ENCODE results near the gene TERT.

The TERT gene

GRCh38 chr5:1205255-1206180 lies 89.3 kb downstream of the TERT start:
- no peaks in the 10 kb centered on the region for H3K36me3 Mint-ChIP-seq
- no peak overlapping the region for H3K27ac Mint-ChIP-seq
- DNase-seq (no peak), ATAC-seq (replicated peaks) (no peak)
- H3K27me3 Mint-ChIP-seq: peaks cover 7% of the 10 kb centered on the region in 2 donors
- no peaks in the 10 kb centered on the region for H3K4me1 Mint-ChIP-seq
- no peak overlapping the region for H3K4me3 Mint-ChIP-seq
- H3K9me3 Mint-ChIP-seq: no peaks in the 10 kb centered on the region

- peaks cover 7% of the 10 kb centered on the region in 2 donors for H3K27me3 Mint-ChIP-seq
These were observed 90.1 kb downstream of the TERT start for GRCh38 chr5:1204693-1205242.

GRCh38 chr5:1203968-1204692 lies 90.7 kb downstream of the TERT start:
- no peaks in the 10 kb centered on the region for H3K9me3 Mint-ChIP-seq
- no peak overlapping the region for H3K4me3 Mint-ChIP-seq
- H3K27me3 Mint-ChIP-seq: peaks cover 7% of the 10 kb centered on the region in 2 donors
- H3K4me1 Mint-ChIP-seq: no peaks in the 10 kb centered on the region
- ATAC-seq (replicated peaks): no peak
- H3K36me3 Mint-ChIP-seq: no peaks in the 10 kb centered on the region
- no peak for DNase-seq
- no peak overlapping the region for H3K27ac Mint-ChIP-seq

More at GRCh38 chr5:1204693-1205242, 90.1 kb downstream of the TERT start:
- Mint-ChIP-seq H3K4me3 (no peak overlapping the region), H3K27ac (no peak overlapping the region), H3K9me3 (no peaks in the 10 kb centered on the region), H3K36me3 (no peaks in the 10 kb centered on the region), H3K4me1 (no peaks in the 10 kb centered on the region)
- DNase-seq: no peak
- no peak for ATAC-seq (replicated peaks)

GRCh38 chr5:1203311-1203967 lies 91.4 kb downstream of the TERT start:
- Mint-ChIP-seq H3K4me3 (no peak overlapping the region), H3K27ac (no peak overlapping the region), H3K36me3 (no peaks in the 10 kb centered on the region), H3K9me3 (no peaks in the 10 kb centered on the region), H3K27me3 (peaks cover 7% of the 10 kb centered on the region in 2 donors), H3K4me1 (no peaks in the 10 kb centered on the region)
- ATAC-seq (replicated peaks) (no peak), DNase-seq (no peak)

All from stimulated activated naive B cell treated with anti-CD40 and anti-IgM and Interleukin-4, amounts not matched to agents 10 μg/mL and 1 μg/mL and 100 μg/mL, for 72 hours (primary cell).